ENCODE measurements around the gene HHAT. TPM values are rescaled to one million over a fixed set of nuclear protein-coding genes. Genes with fewer than 3 reads are reported as not detected.

The HHAT gene
- total and polyA plus RNA-seq, 2 experiments from 2014 or later = 1.6 to 1.9 TPM

- Histone ChIP-seq H3K9ac (no peak overlapping the region), H3F3A (ENCODE audit: insufficient read depth) (peaks cover 19% of the 10 kb centered on the region), H3K36me3 (ENCODE audit: low read depth) (no peaks in the 10 kb centered on the region), H3K4me3 (no peak overlapping the region), H3K9me2 (ENCODE audit: insufficient read depth) (no peaks in the 10 kb centered on the region), H3K27me3 (replicated peaks; ENCODE audit: insufficient read depth) (0 out of 2 replicates have a peak, but pooled peaks cover 16% of the 10 kb centered on the region), H4K20me1 (ENCODE audit: insufficient read depth) (no peaks in the 10 kb centered on the region), H2AFZ (no peak overlapping the region), H3K4me1 (ENCODE audit: insufficient read depth) (peaks cover 32% of the 10 kb centered on the region), H3K27ac (no peak overlapping the region), H3K4me2 (ENCODE audit: unreplicated experiment) (no peak overlapping the region), H3K9me3 (ENCODE audit: low read depth) (no peaks in the 10 kb centered on the region), H3K79me2 (ENCODE audit: insufficient read depth) (no peaks in the 10 kb centered on the region)
- WGBS, 2 experiments (ENCODE audit: low coverage in 1 of 2, low lambda C conversion rate in 2 of 2, missing lambda C conversion rate in 2 of 2) = 31 to 34% methylated on average over 8 of the region's 8 CpGs
- TF ChIP-seq EZH2 (IDR thresholded peaks at IDR 0.05; ENCODE audit: insufficient read depth, poor library complexity, severe bottlenecking) (no peak), EZH2phosphoT487 (IDR thresholded peaks at IDR 0.05; ENCODE audit: insufficient read depth, low read depth) (no peak)
- in situ Hi-C loops (cut with MboI) = loop anchor here (25.0 kb wide), 1 partner anchor 429 kb away; no protein-coding TSS in a partner anchor
- no peak for DNase-seq
Observed at GRCh38 chr1:210291081-210291764, 37.5 kb upstream of the HHAT start.

GRCh38 chr1:210291786-210292230 is 36.9 kb upstream of the HHAT start:
- peak overlapping the region; percentile 85 for H3K4me2 ChIP-seq (ENCODE audit: unreplicated experiment)
- H3K4me1 ChIP-seq (ENCODE audit: insufficient read depth) = peaks cover 32% of the 10 kb centered on the region
- peak overlapping the region; percentile 50 for H3K9ac ChIP-seq
- peak overlapping the region; percentile 60 for H2AFZ ChIP-seq
- H3K9me3 ChIP-seq (ENCODE audit: low read depth) = no peaks in the 10 kb centered on the region
- H3K4me3 ChIP-seq = peak overlapping the region; percentile 70
- H3K27ac ChIP-seq = no peak overlapping the region
- no peaks in the 10 kb centered on the region for H3K9me2 ChIP-seq (ENCODE audit: insufficient read depth)
- in situ Hi-C loops (cut with MboI) = loop anchor here (25.0 kb wide), 1 partner anchor 430 kb away; no protein-coding TSS in a partner anchor
- H3F3A ChIP-seq (ENCODE audit: insufficient read depth) = peaks cover 19% of the 10 kb centered on the region
- H3K27me3 ChIP-seq (replicated peaks; ENCODE audit: insufficient read depth) = 0 out of 2 replicates have a peak, but pooled peaks cover 16% of the 10 kb centered on the region
- H3K36me3 ChIP-seq (ENCODE audit: low read depth) = no peaks in the 10 kb centered on the region
- 1 to 4% methylated on average over 9 of the region's 9 CpGs for WGBS, 2 experiments (ENCODE audit: low coverage in 1 of 2, low lambda C conversion rate in 2 of 2, missing lambda C conversion rate in 2 of 2)
- no peak for TF ChIP-seq EZH2phosphoT487 (IDR thresholded peaks at IDR 0.05; ENCODE audit: insufficient read depth, low read depth)
- TF ChIP-seq EZH2 (IDR thresholded peaks at IDR 0.05; ENCODE audit: insufficient read depth, poor library complexity, severe bottlenecking) = no peak
- peak; percentile 66 for DNase-seq
- no peaks in the 10 kb centered on the region for H3K79me2 ChIP-seq (ENCODE audit: insufficient read depth)
- H4K20me1 ChIP-seq (ENCODE audit: insufficient read depth) = no peaks in the 10 kb centered on the region

DNA sequence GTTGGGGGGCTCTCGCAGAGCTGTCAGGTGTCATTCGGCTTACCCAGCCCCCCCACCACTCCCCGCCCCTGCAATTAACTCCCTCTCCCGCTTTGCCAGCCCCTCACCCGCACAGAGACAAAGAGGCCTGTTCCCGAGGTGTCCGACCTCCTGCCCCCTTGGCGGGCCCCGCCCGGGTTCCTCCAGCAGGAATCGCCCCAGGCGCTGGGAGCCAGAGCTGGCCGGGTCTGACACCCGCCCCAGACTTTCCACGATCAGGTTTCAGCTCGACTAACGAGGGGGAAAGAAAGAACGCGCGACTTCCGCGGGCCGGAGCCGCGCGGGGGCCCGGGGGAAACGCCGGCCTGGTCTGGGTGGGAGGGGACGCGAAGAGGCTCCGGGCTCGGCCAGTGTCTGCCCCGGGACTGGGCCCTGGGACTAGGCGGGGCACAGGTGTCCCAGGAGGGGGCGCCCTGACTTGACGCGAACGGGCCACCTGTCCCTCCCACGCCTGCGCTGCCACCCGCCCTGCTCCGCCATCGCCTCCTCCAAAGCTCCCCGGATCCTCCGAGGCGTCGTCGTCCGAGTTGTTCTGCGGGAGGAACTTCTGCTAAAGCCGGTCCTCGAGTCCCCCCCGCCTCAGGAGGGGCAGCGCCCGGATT is 36.4 kb upstream of the HHAT start:
- Histone ChIP-seq H3K79me2 (ENCODE audit: insufficient read depth) (no peaks in the 10 kb centered on the region), H3K9me3 (ENCODE audit: low read depth) (no peaks in the 10 kb centered on the region), H4K20me1 (ENCODE audit: insufficient read depth) (no peaks in the 10 kb centered on the region), H3K4me3 (peak overlapping the region; percentile 70), H3K9ac (peak overlapping the region; percentile 50), H3K4me2 (ENCODE audit: unreplicated experiment) (peak overlapping the region; percentile 85), H3K36me3 (ENCODE audit: low read depth) (no peaks in the 10 kb centered on the region), H3K9me2 (ENCODE audit: insufficient read depth) (no peaks in the 10 kb centered on the region), H3K27ac (peak overlapping the region; percentile 20; the same call in 1 of the 2 replicates), H3K27me3 (replicated peaks; ENCODE audit: insufficient read depth) (peaks cover 16% of the 10 kb centered on the region; the same call in 1 of the 2 replicates), H2AFZ (peak overlapping the region; percentile 60), H3F3A (ENCODE audit: insufficient read depth) (peaks cover 19% of the 10 kb centered on the region), H3K4me1 (ENCODE audit: insufficient read depth) (peaks cover 32% of the 10 kb centered on the region)
- in situ Hi-C loops (cut with MboI) = loop anchor here (25.0 kb wide), 1 partner anchor 430 kb away; no protein-coding TSS in a partner anchor
- DNase-seq = peak; percentile 68
- 2 to 5% methylated on average over 35 to 54 of the region's 56 CpGs for WGBS, 2 experiments (ENCODE audit: low coverage in 1 of 2, low lambda C conversion rate in 2 of 2, missing lambda C conversion rate in 2 of 2)
- TF ChIP-seq EZH2 (IDR thresholded peaks at IDR 0.05; ENCODE audit: insufficient read depth, poor library complexity, severe bottlenecking) = no peak
- no peak for TF ChIP-seq EZH2phosphoT487 (IDR thresholded peaks at IDR 0.05; ENCODE audit: insufficient read depth, low read depth)

- Histone ChIP-seq H3K79me2 (ENCODE audit: insufficient read depth) (no peaks in the 10 kb centered on the region), H3K4me1 (ENCODE audit: insufficient read depth) (peaks cover 32% of the 10 kb centered on the region), H3K4me3 (peak overlapping the region; percentile 70), H3K4me2 (ENCODE audit: unreplicated experiment) (peak overlapping the region; percentile 85), H3K36me3 (ENCODE audit: low read depth) (no peaks in the 10 kb centered on the region), H3K9me3 (ENCODE audit: low read depth) (no peaks in the 10 kb centered on the region), H3K9me2 (ENCODE audit: insufficient read depth) (no peaks in the 10 kb centered on the region), H4K20me1 (ENCODE audit: insufficient read depth) (no peaks in the 10 kb centered on the region), H3K27ac (peak overlapping the region; percentile 20), H3K9ac (no peak overlapping the region), H3K27me3 (replicated peaks; ENCODE audit: insufficient read depth) (peaks cover 23% of the 10 kb centered on the region), H2AFZ (peak overlapping the region; percentile 60; the same call in 1 of the 2 replicates), H3F3A (ENCODE audit: insufficient read depth) (peaks cover 19% of the 10 kb centered on the region)
- in situ Hi-C loops (cut with MboI) = loop anchor here (25.0 kb wide), 1 partner anchor 431 kb away; no protein-coding TSS in a partner anchor
- TF ChIP-seq EZH2phosphoT487 (IDR thresholded peaks at IDR 0.05; ENCODE audit: insufficient read depth, low read depth) (no peak), EZH2 (IDR thresholded peaks at IDR 0.05; ENCODE audit: insufficient read depth, poor library complexity, severe bottlenecking) (no peak)
- DNase-seq = peak; percentile 80
- 2 to 8% methylated on average over 7 of the region's 7 CpGs for WGBS, 2 experiments (ENCODE audit: low coverage in 1 of 2, low lambda C conversion rate in 2 of 2, missing lambda C conversion rate in 2 of 2)
Observed at GRCh38 chr1:210293171-210293607, 35.5 kb upstream of the HHAT start.

Data from GM23248 (cell line).